Measurements from ENCODE around the gene PFAS. TPM values are rescaled to one million over a fixed set of nuclear protein-coding genes. Genes with fewer than 3 reads are reported as not detected.

The PFAS gene
- total RNA-seq, 1 experiment from 2014 or later = 80.6 TPM

DNA sequence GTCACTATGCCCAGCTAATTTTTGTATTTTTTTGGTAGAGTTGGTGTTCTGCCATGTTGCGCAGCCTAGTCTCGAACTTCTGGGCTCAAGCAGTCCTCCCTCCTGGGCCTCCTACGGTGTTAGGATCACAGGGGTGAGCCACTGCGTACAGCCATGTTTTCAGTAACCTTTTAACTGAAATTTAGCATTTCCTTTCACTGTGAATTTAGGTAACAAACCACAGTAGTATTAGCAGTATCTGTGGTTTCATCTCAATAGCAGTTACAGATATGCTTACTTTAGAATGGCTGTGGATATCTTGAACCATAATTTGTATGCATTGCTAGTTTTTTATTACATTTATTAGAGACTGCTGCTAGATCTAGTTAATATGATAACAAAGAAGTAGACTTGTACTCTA, 35.0 kb downstream of the PFAS start:
- Histone ChIP-seq H4K20me1 (ENCODE audit: insufficient read depth) (no peaks in the 10 kb centered on the region), H2AFZ (ENCODE audit: low read depth, low read length, poor library complexity, severe bottlenecking) (no peak overlapping the region), H3K4me3 (replicated peaks in 1 of 2; ENCODE audit: low read depth in 1 of 2, low read length in 2 of 2) (no peak overlapping the region), H3K36me3 (ENCODE audit: control insufficient read depth in 1 of 2, insufficient read depth in 2 of 2, low read length in 2 of 2) (no peaks in the 10 kb centered on the region), H3K9ac (ENCODE audit: low read length) (no peak overlapping the region), H3K9me3 (ENCODE audit: control insufficient read depth in 1 of 2, insufficient read depth in 1 of 2, low read depth in 1 of 2, low read length in 2 of 2) (no peaks in the 10 kb centered on the region), H3K4me2 (ENCODE audit: low read length) (no peak overlapping the region), H3K4me1 (ENCODE audit: control insufficient read depth in 1 of 2, insufficient read depth in 2 of 2, low read length in 2 of 2) (peaks cover 8 to 20% of the 10 kb centered on the region in 2 experiments), H3K27ac (ENCODE audit: low read depth, low read length) (no peak overlapping the region), H3K9me2 (ENCODE audit: insufficient read depth) (no peaks in the 10 kb centered on the region), H3K27me3 (ENCODE audit: insufficient read depth, low read length) (no peaks in the 10 kb centered on the region), H3K79me2 (ENCODE audit: insufficient read depth, low read length) (no peaks in the 10 kb centered on the region)
- no peak for ATAC-seq
- CTCF ChIA-PET = no interaction called here
- DNase-seq (ENCODE audit: low read depth, low spot score) = no peak
- TF ChIP-seq EZH2phosphoT487 (IDR thresholded peaks at IDR 0.05; ENCODE audit: borderline replicate concordance) (no peak), EZH2 (IDR thresholded peaks at IDR 0.05) (no peak), ZNF274 (IDR thresholded peaks at IDR 0.05; ENCODE audit: low read depth, low read length) (no peak)
- TF ChIP-seq, protein P1, sequence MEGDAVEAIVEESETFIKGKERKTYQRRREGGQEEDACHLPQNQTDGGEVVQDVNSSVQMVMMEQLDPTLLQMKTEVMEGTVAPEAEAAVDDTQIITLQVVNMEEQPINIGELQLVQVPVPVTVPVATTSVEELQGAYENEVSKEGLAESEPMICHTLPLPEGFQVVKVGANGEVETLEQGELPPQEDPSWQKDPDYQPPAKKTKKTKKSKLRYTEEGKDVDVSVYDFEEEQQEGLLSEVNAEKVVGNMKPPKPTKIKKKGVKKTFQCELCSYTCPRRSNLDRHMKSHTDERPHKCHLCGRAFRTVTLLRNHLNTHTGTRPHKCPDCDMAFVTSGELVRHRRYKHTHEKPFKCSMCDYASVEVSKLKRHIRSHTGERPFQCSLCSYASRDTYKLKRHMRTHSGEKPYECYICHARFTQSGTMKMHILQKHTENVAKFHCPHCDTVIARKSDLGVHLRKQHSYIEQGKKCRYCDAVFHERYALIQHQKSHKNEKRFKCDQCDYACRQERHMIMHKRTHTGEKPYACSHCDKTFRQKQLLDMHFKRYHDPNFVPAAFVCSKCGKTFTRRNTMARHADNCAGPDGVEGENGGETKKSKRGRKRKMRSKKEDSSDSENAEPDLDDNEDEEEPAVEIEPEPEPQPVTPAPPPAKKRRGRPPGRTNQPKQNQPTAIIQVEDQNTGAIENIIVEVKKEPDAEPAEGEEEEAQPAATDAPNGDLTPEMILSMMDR (IDR thresholded peaks at IDR 0.05 in 2 of 3, conservative IDR thresholded peaks at IDR 0.05 in 1 of 3; ENCODE audit: borderline replicate concordance in 1 of 3, insufficient read depth in 1 of 3, low read depth in 2 of 3, low read length in 2 of 3) = no peak
- TF ChIP-seq, protein P2, sequence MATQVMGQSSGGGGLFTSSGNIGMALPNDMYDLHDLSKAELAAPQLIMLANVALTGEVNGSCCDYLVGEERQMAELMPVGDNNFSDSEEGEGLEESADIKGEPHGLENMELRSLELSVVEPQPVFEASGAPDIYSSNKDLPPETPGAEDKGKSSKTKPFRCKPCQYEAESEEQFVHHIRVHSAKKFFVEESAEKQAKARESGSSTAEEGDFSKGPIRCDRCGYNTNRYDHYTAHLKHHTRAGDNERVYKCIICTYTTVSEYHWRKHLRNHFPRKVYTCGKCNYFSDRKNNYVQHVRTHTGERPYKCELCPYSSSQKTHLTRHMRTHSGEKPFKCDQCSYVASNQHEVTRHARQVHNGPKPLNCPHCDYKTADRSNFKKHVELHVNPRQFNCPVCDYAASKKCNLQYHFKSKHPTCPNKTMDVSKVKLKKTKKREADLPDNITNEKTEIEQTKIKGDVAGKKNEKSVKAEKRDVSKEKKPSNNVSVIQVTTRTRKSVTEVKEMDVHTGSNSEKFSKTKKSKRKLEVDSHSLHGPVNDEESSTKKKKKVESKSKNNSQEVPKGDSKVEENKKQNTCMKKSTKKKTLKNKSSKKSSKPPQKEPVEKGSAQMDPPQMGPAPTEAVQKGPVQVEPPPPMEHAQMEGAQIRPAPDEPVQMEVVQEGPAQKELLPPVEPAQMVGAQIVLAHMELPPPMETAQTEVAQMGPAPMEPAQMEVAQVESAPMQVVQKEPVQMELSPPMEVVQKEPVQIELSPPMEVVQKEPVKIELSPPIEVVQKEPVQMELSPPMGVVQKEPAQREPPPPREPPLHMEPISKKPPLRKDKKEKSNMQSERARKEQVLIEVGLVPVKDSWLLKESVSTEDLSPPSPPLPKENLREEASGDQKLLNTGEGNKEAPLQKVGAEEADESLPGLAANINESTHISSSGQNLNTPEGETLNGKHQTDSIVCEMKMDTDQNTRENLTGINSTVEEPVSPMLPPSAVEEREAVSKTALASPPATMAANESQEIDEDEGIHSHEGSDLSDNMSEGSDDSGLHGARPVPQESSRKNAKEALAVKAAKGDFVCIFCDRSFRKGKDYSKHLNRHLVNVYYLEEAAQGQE (IDR thresholded peaks at IDR 0.05; ENCODE audit: low read depth) = no peak
- intact Hi-C loops (cut with micrococcal nuclease) = no loop called here
- BruUV-seq (replicated peaks) = no TSS peak
- POLR2A ChIA-PET = interaction anchor here (2.2 kb wide), 1 partner anchor 11 kb away, joined by 9 read pairs; the partner anchor contains the start of gene SLC25A35
- RAD21 ChIA-PET (ENCODE audit: low non-redundant PET in 1 of 2, low total read pairs in 2 of 2, uncharacterized antibody in 2 of 2, unreplicated experiment in 2 of 2) = no interaction called here

Measured in HCT116 (cell line).